ENCODE results near the gene ADAD2.

ADAD2 gene

GRCh38 chr16:84153660-84154214 lies 37.2 kb upstream of the ADAD2 start:
- no peak for TF ChIP-seq CTCF (conservative IDR thresholded peaks at IDR 0.05)
- no peak for TF ChIP-seq ZFX (IDR thresholded peaks at IDR 0.05)
- no peak overlapping the region for H3K27ac ChIP-seq

- TF ChIP-seq CTCF (conservative IDR thresholded peaks at IDR 0.05) (no peak), ZFX (IDR thresholded peaks at IDR 0.05) (no peak)
- H3K27ac ChIP-seq, result no peak overlapping the region
Observed at GRCh38 chr16:84155226-84155625, 35.7 kb upstream of the ADAD2 start.

GRCh38 chr16:84155771-84156170 lies 35.2 kb upstream of the ADAD2 start:
- no peak for TF ChIP-seq CTCF (conservative IDR thresholded peaks at IDR 0.05)
- no peak for TF ChIP-seq ZFX (IDR thresholded peaks at IDR 0.05)
- no peak overlapping the region for H3K27ac ChIP-seq

GRCh38 chr16:84156342-84156784 lies 34.6 kb upstream of the ADAD2 start:
- TF ChIP-seq ZFX (IDR thresholded peaks at IDR 0.05) (no peak), CTCF (conservative IDR thresholded peaks at IDR 0.05) (no peak; the same call in 1 of the 2 replicates)
- no peak overlapping the region for H3K27ac ChIP-seq

- TF ChIP-seq CTCF (conservative IDR thresholded peaks at IDR 0.05) (no peak), ZFX (IDR thresholded peaks at IDR 0.05) (no peak)
- H3K27ac ChIP-seq, result no peak overlapping the region
Observed at GRCh38 chr16:84159007-84159406, 31.9 kb upstream of the ADAD2 start.

- H3K27ac ChIP-seq, result no peak overlapping the region
- TF ChIP-seq ZFX (IDR thresholded peaks at IDR 0.05) (no peak), CTCF (conservative IDR thresholded peaks at IDR 0.05) (no peak)
Observed at GRCh38 chr16:84159800-84160199, 31.2 kb upstream of the ADAD2 start.

- no peak overlapping the region for H3K27ac ChIP-seq
- TF ChIP-seq ZFX (IDR thresholded peaks at IDR 0.05), result no peak
- no peak for TF ChIP-seq CTCF (conservative IDR thresholded peaks at IDR 0.05)
Observed at GRCh38 chr16:84161037-84161436, 29.9 kb upstream of the ADAD2 start.

Data from C4-2B (cell line).